NCI-H146 (cell line): ENCODE measurements around the gene CPNE6.
A peak's percentile ranks its signal among the peaks of the same experiment; 100 is the strongest.
"Not testable (repeated sequence)": the region's sequence is repeated elsewhere in the genome, so short reads cannot be mapped to it uniquely, and the experiment has no call there.

Experiments used
- DNase-seq: peaks from one replicate; lab custom pipeline; 2025; lab: John Stamatoyannopoulos, UW

Gene CPNE6

DNA sequence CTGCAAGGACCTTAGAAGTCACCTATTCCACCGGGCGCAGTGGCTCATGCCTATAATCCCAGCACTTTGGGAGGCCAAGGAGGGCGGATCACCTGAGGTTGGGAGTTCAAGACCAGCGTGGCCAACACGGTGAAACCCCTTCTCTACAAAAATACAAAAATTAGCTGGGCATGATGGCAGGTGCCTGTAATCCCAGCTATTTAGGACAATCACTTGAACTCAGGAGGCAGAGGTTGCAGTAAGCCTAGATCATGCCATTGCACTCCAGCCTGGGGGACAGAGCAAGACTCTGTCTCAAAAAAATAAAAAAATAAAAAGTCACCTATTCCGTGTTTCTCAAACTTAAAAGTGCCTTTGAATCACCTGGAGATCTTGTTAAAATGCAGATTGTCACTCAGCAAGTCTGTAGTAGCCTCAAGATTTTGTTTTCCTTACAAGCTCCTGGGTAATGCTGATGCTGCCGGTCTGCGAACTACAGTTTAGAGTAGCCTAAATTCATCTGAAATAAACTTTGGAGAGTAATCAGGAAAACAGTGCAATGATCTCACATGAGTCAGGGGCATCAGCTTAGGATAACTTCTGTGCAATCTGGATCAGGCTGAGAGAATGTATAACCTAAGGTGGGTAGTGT, 34.4 kb downstream of the CPNE6 start:
- not testable (repeated sequence) for DNase-seq

DNA sequence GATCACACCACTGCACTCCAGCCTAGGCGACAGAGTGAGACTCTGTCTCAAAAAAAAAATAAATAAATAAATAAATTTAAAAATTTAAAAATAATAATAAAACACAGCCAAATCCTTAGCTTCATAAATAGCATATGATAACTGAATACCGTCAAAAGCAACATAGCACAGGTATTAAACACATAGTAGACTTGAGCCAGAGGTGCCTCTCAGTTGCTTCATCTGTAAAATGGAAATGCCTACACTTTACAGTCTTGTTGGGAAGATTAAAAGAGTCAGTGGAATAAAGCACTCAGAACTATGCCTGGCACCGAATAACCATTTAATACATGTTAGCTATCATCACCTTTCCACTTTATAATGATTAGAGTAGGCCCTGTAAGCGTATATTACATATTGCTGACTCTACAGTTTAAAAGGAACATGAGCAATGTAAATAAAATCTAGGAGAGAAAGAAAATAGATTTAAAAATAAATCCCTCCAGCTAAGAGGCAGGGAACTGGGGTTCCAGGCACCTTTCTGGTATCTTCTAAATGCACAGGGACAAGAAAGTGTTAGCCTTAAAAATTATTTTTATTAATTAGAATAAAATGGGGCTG, 35.4 kb downstream of the CPNE6 start:
- no peak for DNase-seq

DNA sequence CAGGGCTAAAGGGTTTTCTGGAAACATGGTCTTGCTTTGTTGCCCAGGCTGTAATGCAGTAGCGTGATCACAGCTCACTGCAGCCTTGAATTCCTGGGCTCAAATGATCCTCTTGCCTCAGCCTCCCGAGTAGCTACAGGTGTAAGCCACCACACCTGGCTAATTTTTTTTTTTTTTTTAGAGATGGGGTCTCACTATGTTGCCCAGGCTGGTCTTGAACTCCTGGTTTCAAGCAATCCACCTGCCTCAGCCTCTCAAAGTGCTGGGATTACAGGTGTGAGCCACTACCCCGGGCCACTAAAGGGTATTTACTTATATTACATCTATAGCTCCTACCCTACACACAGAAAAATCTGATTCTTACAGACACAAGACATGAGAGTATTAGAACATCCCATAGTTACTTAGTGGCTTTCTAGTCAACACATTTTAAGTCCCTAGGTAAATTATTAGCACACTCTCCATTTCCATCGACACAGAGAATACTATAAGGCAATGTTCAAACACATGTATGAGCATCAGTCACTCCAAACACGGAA, 37.0 kb downstream of the CPNE6 start:
- no peak for DNase-seq

DNA sequence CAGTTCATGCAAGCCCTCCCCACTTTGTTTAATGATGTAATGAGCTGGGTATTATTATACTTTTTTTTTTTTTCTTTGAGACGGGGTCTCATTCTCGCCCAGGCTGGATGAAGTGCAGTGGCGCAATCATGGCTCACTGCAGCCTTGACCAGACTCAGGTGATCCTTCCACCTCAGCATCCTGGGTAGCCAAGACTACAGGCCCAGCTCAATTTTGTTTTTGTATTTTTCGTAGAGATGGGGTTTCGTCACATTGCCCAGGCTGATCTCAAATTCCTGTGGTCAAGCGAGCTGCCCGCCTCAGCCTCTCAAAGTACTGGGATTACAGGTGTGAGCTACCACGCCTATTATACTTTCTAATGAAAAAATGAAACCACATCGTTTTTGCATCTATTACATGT, 38.7 kb downstream of the CPNE6 start:
- DNase-seq, result no peak

DNA sequence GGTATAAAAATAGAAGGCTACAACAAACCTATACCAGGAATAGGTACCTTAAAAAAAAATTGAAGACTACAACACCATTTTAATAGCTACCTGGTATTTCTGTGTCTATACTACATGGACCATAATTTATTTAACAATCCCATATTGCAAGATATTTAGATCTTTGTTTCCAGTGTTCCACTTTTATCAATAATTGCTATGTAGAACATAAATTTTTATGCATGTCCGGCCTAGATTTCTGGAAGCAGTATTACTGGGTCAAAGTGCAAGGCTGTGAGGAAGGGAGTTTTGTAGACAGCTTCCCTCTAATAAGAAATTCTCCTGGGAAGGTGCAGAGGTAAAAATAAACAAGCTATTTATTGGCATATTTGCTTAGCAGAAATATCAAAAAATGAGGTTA, 39.2 kb downstream of the CPNE6 start:
- no peak for DNase-seq

DNA sequence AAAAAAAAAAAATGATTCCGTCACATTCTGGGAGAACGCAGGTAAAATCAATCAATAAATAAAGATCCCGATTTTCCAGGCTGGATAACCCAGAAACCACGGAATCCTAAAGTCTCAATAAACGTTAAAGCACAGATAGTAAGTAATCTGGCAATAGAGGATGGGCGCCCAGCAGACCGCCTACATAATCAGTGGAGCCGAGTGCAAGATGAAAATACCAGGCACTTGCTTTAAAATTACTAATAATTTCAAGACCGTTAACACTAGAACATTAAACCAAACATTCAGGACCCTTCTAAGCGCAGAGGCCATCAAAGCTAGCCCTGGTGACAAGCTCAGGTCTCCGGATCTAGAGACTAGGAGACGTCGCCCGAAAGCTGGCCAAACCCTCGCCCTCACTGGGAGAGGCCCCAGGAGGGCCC, 42.0 kb downstream of the CPNE6 start:
- DNase-seq, result no peak

DNA sequence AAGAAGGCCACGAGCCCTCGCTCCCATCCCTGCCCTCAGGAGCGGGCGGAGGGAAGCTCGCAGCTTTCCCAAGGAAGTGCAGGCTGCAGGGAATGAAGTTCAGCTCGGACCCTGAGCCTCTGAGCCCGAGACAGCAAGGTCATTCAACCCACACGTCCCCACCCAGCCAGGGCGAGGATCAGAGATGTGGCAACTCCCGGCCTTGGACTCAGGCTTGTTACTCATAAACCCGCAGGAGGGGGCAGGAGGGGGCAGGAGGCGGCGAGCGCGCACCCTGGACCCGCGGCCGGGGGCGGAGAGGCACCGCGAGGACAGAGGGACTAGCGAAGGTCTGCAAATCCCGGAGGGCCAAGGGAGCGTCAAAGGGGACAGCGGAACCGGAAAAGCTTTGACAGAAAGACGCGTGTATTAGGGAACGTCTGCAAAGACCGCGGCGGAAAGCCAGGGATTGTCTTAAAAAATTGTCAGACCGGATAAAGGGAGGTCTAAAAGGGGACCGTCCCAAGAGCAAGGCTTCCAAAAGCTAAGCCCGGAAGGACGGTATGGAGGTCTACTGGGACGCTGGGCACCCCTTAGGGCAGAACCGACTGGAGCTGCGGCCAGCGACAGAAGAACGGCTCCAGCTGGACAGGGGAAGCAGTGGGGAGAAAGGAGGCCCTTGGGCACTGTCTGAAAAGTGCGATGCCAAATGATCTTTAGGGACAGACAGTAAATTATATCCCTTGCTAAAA, 42.6 kb downstream of the CPNE6 start:
- DNase-seq, result peak; percentile 84

DNA sequence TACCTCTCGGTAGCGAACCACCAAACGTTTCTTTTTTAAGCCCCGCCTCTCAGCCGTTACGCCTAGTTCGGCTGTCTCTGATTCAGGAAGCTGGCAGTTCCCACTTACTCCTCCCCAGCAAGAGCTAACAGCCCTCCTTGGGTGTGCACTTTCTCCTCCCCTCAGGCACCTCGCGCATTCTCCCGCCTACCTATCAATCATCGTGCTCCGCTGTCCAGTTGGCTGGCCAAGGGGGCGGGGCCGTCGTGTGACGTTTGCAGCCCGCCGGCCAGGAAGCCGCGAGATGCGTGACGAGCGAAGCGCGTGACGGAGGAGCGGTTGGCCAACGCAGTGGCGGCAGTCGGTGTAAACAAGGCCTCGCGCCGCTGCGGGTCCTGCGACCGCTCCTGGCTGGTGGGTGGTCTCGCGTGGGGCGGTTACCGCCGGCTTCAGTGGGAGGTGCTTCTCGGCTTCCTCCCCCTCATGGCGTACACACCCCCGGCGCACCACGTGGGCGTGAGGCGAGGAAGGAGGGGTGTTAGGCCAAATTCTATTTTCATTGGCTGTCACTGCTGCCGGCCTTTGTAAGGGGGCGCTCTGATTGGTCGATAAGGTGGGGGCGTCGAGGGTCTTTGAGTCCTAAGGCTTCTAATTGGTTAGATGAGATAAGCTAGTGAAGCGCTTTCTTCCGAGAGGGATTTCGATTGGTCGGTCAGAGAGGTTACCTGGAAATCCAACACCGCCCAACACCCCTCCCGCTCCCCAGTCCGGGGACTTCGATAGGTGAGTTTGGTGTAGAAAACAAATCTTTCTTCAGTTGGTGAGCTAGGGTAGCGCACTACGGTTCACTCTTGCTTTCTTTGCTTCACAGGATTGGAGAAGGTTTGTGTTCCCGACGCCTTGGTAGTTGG, 43.4 kb downstream of the CPNE6 start, which contains the start of the genes DCAF11 and NRL:
Gene DCAF11, plus strand, starts transcription at position 246 of the 890 bp plus-strand sequence. CDS start 818 bp downstream, outside the sequence.
Gene NRL, minus strand, starts transcription at position 418 of the 890 bp plus-strand sequence. CDS start 32,101 bp downstream, outside the sequence.
- peak; percentile 99 for DNase-seq

DNA sequence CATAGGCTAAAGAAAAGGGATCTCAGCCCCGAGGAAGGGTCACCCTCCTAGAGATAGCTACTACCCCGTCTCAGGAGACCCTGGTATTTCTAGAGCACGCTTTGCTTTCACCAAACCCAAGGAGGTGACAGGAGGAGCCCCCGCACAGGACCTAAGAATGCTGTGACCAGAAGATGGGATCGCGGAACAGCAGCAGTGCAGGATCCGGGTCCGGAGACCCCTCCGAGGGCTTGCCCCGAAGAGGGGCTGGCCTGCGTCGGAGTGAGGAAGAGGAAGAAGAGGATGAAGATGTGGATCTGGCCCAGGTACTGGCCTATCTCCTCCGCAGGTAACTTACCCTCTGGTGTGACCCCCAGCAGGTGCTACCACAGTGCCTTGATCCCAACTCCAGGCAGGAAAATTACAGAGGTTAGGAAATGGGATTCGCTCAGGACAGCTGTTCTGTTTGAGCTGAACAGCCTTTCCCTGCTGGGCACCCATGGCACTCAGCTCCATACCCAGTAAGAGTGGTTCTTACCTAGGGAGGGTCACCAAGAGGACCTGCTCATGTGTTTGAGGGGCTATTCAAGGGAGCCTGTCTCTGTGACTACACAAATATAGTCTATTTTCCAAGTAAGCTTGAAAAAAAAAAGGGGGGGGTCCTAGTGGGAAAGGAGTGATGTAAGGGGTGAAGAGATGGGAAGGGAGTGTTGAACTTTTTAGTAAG, 44.2 kb downstream of the CPNE6 start:
- no peak for DNase-seq

DNA sequence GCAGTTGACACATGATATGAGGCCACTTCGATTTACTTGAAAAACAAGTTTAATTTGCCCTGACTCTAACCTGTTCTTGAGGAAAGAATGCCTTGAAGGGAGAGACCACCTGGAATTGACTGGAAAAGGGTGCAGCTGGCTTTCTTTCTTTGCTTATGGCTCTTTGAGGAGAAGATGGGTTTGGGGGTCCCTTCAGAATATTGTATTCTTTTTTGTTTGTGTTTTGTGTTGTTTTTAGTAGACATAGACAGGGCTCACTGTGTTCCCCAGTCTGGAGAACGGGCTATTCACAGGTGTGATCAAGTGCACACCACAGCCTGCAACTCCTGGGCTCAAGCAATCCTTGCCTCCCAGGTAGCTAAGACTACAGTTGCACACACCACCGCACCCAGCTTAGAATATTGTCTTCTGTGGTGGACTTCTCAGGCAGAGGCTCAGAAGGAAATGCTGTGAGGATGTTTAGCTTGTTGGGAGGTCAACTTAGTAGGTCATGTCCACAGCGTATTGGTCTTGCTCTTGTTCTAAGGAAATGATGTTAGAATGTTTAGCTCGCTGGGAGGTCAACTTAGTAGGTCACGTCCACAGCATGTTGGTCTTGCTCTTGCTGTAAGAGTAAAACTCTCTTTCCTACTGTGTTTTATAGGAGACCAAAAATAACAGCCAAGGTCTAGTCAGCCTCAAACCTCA, 44.9 kb downstream of the CPNE6 start:
- no peak for DNase-seq

DNA sequence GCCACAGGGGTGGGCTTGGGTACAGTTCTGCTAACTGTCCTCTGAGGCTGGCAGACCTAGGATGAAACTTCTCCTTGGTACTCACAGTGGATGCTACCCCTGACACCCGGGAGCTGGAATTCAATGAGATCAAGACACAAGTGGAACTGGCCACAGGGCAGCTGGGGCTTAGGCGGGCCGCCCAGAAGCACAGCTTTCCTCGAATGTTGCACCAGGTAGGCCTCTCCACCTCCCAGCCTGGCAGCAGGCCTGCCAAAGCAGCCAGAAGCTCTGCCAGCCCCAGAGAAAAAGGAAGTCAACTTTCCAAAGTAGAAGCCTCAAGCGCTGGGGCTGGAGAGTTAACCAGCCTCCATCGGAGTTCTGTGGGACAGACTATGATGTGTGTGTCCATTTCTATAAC, 45.8 kb downstream of the CPNE6 start:
- no peak for DNase-seq

DNA sequence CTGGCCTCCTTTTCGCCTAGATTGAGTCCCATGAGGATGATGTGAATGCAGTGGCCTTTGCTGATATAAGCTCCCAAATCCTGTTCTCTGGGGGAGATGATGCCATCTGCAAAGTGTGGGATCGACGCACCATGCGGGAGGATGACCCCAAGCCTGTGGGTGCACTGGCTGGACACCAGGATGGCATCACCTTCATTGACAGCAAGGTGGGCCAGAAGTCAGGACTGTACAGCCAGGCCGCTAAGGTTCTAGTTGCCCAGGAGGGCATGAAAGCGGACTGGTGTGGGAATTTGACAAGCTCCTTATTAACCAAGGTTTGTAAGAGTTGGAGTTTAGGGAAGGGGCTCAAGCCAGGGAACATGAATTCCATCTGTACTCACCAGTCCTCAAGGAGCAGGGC, 48.3 kb downstream of the CPNE6 start:
- DNase-seq, result no peak

DNA sequence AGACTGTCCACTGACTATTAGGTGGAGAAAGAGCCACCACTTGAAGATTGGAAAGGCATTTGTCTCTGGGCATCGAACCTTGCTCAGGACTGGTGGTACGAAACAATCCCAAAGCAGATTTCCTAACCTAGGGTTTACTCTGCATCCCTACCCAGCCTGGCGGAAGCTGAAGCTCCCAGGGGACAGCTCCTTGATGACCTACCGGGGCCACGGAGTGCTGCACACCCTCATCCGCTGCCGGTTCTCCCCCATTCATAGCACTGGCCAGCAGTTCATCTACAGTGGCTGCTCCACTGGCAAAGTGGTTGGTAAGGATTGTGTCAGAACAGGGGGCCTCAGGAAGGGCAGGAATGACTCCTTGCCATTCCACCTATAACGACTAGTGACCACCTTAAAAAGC, 49.8 kb downstream of the CPNE6 start:
- no peak for DNase-seq

DNA sequence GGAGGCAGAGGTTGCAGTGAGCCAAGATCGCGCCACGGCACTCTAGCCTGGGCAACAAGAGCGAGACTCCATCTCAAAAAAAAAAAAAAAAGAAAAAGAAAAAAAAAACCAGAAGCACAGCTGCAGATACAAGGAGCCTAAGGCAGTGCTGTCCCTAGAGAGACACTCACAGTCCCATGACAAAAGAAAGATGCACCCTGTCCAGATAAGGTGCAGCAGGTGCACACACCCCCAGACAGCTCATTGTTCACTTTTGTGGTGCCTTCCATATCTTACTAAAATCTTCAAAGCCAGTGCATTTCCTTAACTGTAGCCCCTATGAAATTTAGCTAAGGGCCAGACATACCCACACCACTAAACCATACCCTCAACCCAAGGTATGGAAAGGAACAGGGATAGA, 51.1 kb downstream of the CPNE6 start:
- no peak for DNase-seq

DNA sequence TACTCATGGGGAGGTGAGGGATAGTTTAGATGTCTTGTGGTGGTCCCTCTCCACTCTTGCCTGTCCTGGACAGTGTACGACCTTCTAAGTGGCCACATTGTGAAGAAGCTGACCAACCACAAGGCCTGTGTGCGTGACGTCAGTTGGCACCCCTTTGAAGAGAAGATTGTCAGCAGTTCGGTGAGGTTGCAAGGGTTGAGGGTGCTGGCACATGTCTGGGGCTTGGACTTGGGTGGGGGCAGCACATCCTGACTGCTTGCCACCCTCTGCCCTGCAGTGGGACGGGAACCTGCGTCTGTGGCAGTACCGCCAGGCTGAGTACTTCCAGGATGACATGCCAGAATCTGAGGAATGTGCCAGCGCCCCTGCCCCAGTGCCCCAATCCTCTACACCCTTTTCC, 51.5 kb downstream of the CPNE6 start:
- no peak for DNase-seq

DNA sequence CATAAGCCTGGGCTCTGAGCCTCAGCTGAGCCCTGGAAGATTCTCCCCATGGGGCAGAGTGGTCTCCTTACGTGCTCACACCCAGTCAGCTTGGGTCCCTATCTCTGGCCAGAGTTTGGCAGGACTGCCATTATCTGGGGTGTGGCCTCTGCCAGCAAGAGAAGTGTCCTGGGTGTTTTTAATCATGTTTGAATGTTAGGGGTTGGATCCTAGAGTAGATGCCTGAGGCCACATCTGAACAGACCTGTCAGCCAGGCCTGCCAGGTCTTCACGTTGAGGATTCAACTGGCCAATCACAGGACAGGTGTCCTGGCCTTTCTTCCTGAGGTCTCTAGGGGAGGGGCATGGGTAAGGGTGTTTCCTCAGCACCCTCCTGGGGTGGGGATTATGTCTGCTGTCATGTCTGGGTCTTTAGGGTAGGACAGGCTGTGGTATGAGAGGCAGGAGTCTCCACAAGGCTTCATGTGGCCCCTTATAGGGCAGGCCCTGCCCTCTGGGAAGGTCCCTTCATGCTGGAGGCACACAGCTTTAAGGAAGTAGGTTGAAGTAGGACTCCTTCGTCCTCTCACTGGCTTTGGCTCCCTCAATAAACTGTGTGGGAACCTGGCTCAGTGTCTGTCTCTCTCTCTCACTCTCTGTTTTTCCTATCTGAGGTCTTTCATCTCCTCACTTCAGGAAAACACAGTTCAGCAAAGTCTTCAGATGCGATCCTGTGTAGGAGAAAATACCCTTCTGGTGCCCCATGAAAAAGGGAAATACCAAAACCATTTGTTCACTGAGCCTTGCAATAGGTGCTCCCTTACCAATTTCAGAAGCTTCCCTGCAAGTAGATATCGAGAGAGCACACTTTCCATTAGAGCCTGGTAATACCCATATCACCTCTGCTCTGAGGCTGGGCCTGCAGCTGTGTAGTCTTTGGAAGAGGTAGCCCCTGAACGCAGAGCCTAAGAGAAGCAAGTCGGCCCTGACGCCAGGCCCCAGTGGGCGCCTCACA, 52.4 kb downstream of the CPNE6 start:
- DNase-seq, result no peak

DNA sequence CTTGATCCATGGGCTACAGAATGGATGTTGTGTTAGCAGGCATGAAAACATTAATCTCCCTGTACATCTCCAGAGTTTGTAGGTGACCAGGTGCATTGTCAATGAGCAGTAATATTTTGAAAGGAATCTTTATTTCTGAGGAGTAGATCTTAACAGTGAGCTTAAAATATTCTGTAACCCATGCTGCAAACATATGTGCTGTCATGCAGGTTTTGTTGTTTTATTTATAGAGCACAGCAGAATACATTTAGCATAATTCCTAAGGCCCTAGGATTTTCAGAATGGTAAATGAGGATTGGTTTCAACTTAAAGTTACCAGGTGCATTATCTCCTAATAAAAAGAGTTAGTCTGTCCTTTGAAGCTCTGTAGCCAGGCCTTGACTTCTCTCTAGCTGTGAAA, 55.6 kb downstream of the CPNE6 start:
- no peak for DNase-seq

DNA sequence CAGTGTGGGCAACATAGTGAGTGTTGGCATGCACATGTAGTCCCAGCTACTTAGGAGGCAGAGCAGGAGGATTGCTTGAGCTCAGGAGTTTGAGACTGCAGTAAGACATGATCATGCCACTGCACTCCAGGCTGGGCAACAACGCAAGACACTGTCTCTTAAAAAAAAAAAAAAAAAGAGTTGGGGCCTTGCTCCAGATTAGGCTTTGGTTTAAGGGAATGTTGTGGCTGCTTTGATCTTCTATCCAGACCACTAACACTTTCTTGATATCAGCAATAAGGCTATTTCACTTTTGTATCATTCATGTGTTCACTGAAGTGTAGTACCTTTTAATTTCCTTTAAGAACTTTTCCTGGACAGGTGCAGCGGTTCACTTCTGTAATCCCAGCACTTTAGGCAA, 56.3 kb downstream of the CPNE6 start:
- no peak for DNase-seq
